Measurements from ENCODE around the gene TMEM132C.

The TMEM132C gene

DNA sequence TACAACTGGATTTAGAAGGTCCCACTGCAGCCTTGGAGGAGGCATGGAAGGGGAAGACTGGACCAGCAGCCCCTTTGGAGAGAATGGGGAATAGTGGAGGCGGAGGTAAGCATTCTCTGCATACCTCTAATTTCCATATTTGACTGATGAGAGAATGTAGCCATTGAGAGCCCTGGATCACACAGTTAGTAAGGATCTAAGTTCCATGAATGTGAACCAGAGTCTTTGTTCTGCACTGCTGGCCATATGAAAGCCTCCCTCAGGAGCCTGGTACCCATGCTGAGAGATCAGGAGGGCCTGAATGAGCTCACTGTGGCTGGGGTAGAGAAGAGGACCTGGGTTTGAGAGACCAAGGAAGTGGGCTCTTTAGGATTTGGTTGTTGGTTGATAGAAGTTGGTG, 192.1 kb downstream of the TMEM132C start:
- H3K79me2 ChIP-seq (ENCODE audit: low read length) = no peaks in the 10 kb centered on the region
- no peaks in the 10 kb centered on the region for H3F3A ChIP-seq (ENCODE audit: insufficient read depth, low read length)
- no peaks in the 10 kb centered on the region for H3K36me3 ChIP-seq (replicated peaks; ENCODE audit: insufficient read depth, low read length)
- no peak overlapping the region for H3K9ac ChIP-seq (ENCODE audit: low read length)
- TF ChIP-seq, protein P1, sequence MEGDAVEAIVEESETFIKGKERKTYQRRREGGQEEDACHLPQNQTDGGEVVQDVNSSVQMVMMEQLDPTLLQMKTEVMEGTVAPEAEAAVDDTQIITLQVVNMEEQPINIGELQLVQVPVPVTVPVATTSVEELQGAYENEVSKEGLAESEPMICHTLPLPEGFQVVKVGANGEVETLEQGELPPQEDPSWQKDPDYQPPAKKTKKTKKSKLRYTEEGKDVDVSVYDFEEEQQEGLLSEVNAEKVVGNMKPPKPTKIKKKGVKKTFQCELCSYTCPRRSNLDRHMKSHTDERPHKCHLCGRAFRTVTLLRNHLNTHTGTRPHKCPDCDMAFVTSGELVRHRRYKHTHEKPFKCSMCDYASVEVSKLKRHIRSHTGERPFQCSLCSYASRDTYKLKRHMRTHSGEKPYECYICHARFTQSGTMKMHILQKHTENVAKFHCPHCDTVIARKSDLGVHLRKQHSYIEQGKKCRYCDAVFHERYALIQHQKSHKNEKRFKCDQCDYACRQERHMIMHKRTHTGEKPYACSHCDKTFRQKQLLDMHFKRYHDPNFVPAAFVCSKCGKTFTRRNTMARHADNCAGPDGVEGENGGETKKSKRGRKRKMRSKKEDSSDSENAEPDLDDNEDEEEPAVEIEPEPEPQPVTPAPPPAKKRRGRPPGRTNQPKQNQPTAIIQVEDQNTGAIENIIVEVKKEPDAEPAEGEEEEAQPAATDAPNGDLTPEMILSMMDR (IDR thresholded peaks at IDR 0.05; ENCODE audit: low read length) = no peak
- H3K4me1 ChIP-seq (ENCODE audit: low read length) = no peaks in the 10 kb centered on the region
- H3K4me2 ChIP-seq (ENCODE audit: low read depth, low read length) = no peak overlapping the region
- no peak overlapping the region for H3K4me3 ChIP-seq (ENCODE audit: low read length)
- no peak for DNase-seq
- H2AFZ ChIP-seq (ENCODE audit: low read length) = no peak overlapping the region
- H3K9me3 ChIP-seq (replicated peaks; ENCODE audit: insufficient read depth, low read length) = no peaks in the 10 kb centered on the region
- H3K9me2 ChIP-seq (replicated peaks; ENCODE audit: insufficient read depth, low read length) = no peaks in the 10 kb centered on the region
- no peaks in the 10 kb centered on the region for H3K27me3 ChIP-seq (replicated peaks; ENCODE audit: insufficient read depth, low read length)
- H4K20me1 ChIP-seq (ENCODE audit: insufficient read depth, low read length) = no peaks in the 10 kb centered on the region
- no peak overlapping the region for H3K27ac ChIP-seq (ENCODE audit: low read length)

DNA sequence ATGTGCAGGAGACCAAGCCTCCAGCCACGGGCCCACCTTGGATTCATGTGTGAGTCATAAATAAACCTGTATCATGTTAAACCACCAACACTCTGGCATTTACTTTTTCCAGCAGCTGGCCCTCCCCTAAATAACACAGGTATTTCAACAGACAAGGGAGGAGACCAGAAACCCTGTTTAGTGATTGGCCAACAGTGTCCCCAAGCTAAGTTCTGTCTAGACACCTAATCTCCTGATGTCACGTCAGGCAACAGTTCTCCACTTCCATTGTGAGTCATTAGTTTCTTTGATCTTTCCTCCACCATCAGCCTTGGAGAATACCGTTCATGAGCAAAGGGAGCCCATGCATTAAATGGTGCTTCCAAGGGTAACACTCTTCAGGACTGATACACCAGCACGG, 196.9 kb downstream of the TMEM132C start:
- no peak overlapping the region for H3K4me3 ChIP-seq (ENCODE audit: low read length)
- no peak overlapping the region for H3K9ac ChIP-seq (ENCODE audit: low read length)
- no peaks in the 10 kb centered on the region for H3F3A ChIP-seq (ENCODE audit: insufficient read depth, low read length)
- no peak for DNase-seq
- no peak overlapping the region for H3K4me2 ChIP-seq (ENCODE audit: low read depth, low read length)
- H3K27me3 ChIP-seq (replicated peaks; ENCODE audit: insufficient read depth, low read length) = no peaks in the 10 kb centered on the region
- H3K9me3 ChIP-seq (replicated peaks; ENCODE audit: insufficient read depth, low read length) = no peaks in the 10 kb centered on the region
- no peaks in the 10 kb centered on the region for H3K4me1 ChIP-seq (ENCODE audit: low read length)
- H3K79me2 ChIP-seq (ENCODE audit: low read length) = no peaks in the 10 kb centered on the region
- H3K27ac ChIP-seq (ENCODE audit: low read length) = no peak overlapping the region
- H3K9me2 ChIP-seq (replicated peaks; ENCODE audit: insufficient read depth, low read length) = no peaks in the 10 kb centered on the region
- no peak for TF ChIP-seq EZH2 (optimal IDR thresholded peaks at IDR 0.05; ENCODE audit: low read depth, low read length)
- TF ChIP-seq, protein P1 (IDR thresholded peaks at IDR 0.05; ENCODE audit: low read length) = no peak
- no peak for TF ChIP-seq EZH2phosphoT487 (IDR thresholded peaks at IDR 0.05; ENCODE audit: low read length)
- H2AFZ ChIP-seq (ENCODE audit: low read length) = no peak overlapping the region
- no peaks in the 10 kb centered on the region for H4K20me1 ChIP-seq (ENCODE audit: insufficient read depth, low read length)
- no peaks in the 10 kb centered on the region for H3K36me3 ChIP-seq (replicated peaks; ENCODE audit: insufficient read depth, low read length)

DNA sequence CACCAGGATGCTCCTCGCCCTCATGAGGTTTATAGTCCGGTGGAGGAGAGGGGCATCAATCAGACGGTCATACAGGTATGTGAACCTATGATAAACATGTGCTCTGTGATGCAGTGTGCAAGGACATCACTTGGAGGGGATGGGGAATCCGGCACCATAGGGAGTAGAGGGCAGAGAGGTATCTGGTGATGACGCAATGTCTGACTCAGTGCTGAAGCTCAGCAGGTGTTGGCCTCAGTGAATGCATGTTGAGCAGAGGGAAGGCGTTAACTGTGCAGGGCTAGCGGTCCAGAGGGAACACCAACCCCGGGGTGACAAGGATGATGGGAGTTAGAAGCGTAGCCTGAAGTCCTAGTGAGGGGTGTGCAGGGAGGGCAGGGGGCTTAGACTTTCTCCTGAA, 200.9 kb downstream of the TMEM132C start:
- H3K4me1 ChIP-seq (ENCODE audit: low read length) = no peaks in the 10 kb centered on the region
- no peak overlapping the region for H3K4me2 ChIP-seq (ENCODE audit: low read depth, low read length)

More for the DNA sequence above, 200.9 kb downstream of the TMEM132C start:
- Histone ChIP-seq H3K9ac (ENCODE audit: low read length) (no peak overlapping the region), H3K27me3 (replicated peaks; ENCODE audit: insufficient read depth, low read length) (no peaks in the 10 kb centered on the region), H3K4me3 (ENCODE audit: low read length) (no peak overlapping the region), H3K27ac (ENCODE audit: low read length) (no peak overlapping the region), H3F3A (ENCODE audit: insufficient read depth, low read length) (no peaks in the 10 kb centered on the region), H3K79me2 (ENCODE audit: low read length) (no peaks in the 10 kb centered on the region), H3K9me2 (replicated peaks; ENCODE audit: insufficient read depth, low read length) (no peaks in the 10 kb centered on the region), H3K9me3 (replicated peaks; ENCODE audit: insufficient read depth, low read length) (no peaks in the 10 kb centered on the region), H4K20me1 (ENCODE audit: insufficient read depth, low read length) (no peaks in the 10 kb centered on the region), H2AFZ (ENCODE audit: low read length) (no peak overlapping the region), H3K36me3 (replicated peaks; ENCODE audit: insufficient read depth, low read length) (no peaks in the 10 kb centered on the region)
- no peak for DNase-seq
- TF ChIP-seq, protein P1 (IDR thresholded peaks at IDR 0.05; ENCODE audit: low read length) = no peak
- TF ChIP-seq EZH2 (optimal IDR thresholded peaks at IDR 0.05; ENCODE audit: low read depth, low read length) (no peak), EZH2phosphoT487 (IDR thresholded peaks at IDR 0.05; ENCODE audit: low read length) (no peak)

Data from MM.1S (cell line).